Tongue (tissue), 2 donors: Measurements from ENCODE around the gene C6orf141. TPM values are rescaled to one million over a fixed set of nuclear protein-coding genes. Genes with fewer than 3 reads are reported as not detected.

Source experiments
- DNase-seq: peaks from one replicate; pipeline ENCODE4 v3.0.0-alpha.2; 2015
- total RNA-seq: library from RNA; depleted of rRNA; stranded (reverse); fragments of >200 nt; gene quantifications from one replicate; pipeline ENCODE4 v1.2.3, GENCODE V29; 2014

Gene C6orf141
- total RNA-seq, 1 donor from 2014 or later: 2.3 TPM

- no peak for DNase-seq
Observed at GRCh38 chr6:49540614-49541013, 9.9 kb upstream of the C6orf141 start.

DNA sequence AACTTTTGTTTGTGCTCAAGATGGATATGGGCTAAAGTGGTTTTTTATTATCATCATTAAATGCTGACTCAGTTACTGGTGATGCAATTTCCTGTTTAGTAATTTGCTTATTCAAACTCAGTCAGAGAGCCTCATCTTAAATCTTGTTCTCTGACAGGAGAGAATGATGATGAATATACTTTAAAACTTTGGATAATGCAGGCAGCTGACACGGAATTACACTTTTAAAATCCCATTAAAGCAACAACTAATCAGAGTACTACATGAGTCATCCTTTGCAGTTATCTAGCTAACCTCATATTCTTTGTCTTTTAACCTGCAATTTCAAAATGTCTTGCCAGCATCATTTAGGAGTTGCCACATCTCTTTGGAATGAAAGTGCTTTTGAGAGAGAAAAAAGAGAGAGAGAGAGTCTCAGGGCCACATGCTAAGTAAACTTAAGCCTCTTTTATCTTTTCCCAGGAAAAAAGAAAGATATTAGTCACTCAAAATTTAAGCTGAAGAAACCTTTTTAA is 9.2 kb upstream of the C6orf141 start:
- DNase-seq: no peak

DNA sequence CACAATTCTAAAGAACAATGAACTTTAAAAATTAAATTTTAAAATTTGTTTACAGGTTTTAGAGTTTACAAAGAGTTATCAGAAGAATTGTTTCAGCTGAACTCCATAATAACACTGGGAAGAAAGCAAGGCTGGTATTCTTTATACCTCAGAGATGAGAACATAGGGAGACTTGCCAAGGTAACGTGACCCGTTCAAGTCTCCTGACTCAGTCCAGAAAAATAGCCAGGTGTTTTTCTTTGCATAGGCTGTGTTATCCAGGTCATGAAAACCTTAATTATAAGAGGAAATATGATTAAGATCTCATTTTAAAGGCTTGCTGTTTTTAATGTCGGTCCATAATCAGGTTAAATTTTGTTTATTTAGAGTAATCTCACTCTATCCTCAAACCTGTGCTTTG is 8.5 kb upstream of the C6orf141 start:
- no peak for DNase-seq

- DNase-seq: peak; percentile 5
Observed at GRCh38 chr6:49543087-49543858, 7.2 kb upstream of the C6orf141 start.

GRCh38 chr6:49546331-49546730 is 4.1 kb upstream of the C6orf141 start:
- no peak for DNase-seq

- no peak for DNase-seq
Observed at GRCh38 chr6:49548613-49549304, 1.7 kb upstream of the C6orf141 start.

DNA sequence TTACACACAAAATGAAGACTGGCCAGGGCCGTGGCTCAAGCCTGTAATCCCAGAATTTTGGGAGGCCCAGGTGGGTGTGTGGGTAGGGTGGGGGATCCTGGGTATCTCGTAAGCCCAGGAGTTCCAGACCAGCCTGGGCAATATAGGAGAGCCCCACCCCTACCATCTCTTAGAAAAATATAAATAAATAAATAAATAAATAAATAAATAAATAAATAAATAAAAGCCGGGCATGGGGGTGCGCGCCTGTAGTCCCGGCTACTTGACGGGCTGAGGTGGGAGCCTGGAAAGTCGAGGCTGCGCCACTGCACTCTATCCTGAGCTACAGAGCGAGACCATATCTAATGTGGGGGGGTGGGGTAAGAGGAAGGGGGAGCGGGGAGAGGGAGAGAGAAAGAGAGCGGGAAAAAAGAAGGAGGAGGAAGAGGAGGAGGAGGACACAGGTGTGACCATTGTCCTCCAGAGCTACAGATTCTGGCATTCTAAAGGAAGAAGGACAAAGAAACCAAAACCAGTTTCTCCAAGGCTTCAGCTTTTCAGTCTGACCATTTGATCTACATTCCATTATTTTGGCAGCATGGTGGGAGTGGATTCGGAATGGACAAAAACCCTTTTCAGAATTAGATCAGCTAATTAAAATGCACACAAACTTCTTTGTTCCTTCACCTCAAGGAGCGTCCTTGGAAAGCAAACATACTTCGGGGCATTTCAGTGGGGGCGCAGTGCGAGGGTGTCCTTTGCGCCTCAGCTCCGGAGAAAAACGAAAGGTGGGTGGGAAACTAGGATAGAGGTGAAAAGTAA is 577 bp upstream of the C6orf141 start:
- no peak for DNase-seq

DNA sequence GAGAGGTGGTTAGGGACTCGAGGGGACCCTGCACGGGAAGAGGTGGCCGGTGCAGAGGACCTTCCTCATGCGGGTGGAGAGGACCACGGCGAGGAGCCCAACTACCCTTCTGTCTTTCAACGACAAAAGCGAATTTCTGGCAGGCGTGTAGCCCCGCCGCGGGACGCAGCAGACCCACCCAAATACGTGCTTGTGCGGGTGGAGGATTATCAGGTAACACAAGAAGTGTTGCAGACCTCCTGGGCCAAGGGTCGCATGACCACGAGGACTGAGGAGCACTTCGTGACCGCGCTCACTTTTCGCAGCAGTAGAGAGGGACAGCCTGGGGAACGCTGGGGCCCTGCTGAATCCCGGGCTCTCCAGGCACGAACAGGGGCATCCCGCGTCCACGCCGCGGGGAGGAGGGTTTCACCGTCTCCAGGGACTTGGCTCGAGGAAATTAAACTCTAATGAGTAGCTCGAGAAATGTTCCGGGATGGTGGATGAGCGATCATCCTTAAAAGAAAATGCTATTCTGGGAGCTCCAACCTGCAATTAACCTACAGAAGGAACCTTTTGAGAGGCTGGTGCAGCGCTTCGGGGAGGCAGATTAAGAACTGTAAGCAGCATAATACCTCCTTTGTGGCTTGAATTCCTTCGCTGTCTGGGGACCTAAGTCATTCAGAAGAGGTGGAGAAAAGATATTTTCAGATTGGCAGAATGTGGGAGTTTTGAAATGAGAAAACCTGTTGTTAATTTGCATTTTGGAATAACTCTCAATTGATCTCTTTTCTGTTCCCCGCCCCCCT is 804 bp downstream of the C6orf141 start:
- peak; percentile 27 for DNase-seq

DNA sequence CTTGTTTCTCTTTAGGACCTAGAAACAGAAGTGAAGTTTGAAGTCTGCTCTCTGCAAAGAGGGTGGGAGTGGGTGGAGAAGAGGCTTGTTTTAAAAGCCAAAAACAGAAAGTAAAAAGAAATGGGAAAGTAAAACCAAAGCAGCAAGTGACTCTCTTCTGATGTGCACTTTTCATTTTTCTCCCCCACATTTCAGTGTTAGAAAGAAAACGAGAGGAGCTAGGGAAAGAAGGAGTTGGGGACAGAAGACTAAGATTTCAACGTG is 1.3 kb downstream of the C6orf141 start:
- no peak for DNase-seq

DNA sequence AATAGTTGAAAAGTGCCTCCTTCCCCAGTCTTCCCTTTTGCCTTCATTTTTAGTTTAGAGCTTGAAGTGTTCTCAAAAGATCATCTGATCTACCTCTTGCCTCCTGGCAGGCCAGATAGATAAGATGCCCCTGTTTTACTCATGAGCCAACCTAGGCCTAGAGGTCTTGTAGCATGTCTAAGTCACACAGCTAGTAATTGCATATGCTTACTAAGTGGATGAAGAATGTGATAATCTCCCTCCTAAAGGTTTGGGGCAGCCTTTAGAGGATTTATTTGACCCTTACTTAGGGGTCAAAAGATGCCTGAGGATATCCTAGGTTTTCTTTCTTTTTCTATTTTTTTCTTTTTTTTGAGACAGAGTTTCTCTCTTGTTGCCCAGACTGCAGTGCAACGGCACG is 2.1 kb downstream of the C6orf141 start:
- DNase-seq: no peak

- no peak for DNase-seq
Observed at GRCh38 chr6:49553384-49553783, 2.9 kb downstream of the C6orf141 start.

- no peak for DNase-seq
Observed at GRCh38 chr6:49555951-49556350, 5.5 kb downstream of the C6orf141 start.

- peak; percentile 3 for DNase-seq
Observed at GRCh38 chr6:49556429-49556837, 6.0 kb downstream of the C6orf141 start.

DNA sequence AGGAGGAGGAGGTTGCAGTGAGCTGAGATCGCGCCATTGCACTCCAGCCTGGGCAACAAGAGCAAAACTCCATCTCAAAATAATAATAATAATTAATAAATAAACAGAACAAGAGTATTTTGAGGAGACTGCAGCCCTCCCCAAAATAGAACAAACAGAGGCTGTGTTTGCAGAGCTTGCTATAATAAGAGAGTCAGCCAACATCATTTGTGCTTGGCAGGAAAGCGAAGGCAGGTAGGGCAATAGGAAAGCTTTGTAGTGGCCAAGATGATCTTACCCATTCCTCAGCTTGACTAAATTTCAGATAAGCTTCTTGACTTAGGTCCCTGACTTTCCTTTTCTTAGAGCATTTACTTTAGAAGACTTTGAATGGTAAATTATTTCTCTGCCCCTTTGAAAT is 6.7 kb downstream of the C6orf141 start:
- DNase-seq: no peak

DNA sequence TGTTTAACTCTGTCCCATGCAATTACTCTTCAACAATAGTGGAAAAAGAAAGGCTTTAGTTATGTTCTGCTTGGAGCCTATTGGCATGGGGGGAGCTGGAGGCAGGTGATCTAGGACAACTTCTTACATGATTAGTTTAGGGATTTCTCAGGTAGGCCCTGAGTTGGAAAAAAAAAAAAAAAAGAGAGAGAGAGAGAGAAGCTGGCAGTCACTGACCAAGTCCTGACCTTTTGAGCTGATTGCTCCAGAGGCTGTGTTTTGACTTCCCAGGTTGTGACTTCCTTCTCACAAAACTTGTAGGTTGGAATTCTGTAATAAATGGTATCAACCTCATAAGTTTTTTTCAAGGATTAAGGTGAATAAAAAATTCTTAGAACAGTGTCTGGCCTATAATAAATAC is 7.8 kb downstream of the C6orf141 start:
- DNase-seq: no peak

DNA sequence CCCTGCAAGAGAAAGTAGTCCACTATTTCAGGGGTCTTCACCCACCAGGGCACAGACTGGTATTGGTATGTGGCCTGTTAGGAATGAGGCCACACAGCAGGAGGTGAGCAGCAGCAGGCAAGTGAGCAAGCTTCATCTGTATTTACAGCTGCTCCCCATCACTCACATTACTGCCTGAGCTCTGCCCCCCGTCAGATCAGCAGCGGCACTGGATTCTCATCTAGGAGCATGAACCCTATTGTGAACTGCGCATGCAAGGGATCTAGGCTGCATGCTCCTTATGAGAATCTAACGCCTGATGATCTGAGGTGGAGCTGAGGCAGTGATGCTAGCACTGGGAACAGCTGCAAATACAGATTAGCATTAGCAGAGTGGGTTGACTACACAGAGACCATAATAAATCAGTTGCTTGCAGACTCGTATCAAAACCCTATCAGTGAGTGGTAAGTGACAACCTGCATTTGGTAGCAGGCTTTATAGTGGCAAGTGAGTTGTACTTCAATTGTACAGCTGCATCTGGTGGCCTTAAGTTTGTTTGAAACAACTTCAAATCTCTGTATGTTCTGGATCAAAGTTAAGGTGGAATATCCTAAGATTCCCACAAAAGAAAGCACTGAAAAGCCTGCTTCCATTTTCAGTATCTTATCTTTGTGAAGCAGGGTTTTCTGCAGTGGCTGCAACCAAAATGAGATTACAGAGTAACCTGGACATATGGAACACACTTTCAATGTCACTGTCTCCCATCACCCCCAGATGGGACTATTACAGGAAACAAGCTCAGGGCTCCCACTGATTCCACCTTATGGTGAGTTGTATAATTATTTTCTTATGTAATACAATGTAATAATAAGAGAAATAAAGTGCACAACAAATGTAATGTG is 12.8 kb downstream of the C6orf141 start:
- DNase-seq: no peak

- DNase-seq: no peak
Observed at GRCh38 chr6:49564552-49564951, 14.1 kb downstream of the C6orf141 start.

- DNase-seq: no peak
Observed at GRCh38 chr6:49565261-49565660, 14.8 kb downstream of the C6orf141 start.

DNA sequence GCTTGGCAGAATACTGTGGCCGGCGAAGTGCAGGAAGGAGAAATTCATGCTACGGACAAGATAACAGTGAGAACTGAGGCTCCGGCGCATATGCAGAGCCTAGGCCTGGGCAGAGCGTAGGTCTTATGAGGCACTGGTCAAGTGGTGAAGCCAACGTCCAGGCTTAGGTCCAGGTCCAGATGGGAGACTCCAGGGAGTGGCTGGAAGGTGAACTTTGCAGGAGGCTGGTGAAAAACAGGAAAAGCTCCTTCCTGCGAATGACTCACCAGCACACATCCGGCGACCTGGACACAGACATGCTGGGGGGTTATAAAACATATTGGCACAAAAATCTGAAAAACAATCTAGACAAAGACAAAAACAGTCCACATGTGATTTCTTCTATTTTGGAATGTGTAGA is 15.4 kb downstream of the C6orf141 start:
- no peak for DNase-seq

DNA sequence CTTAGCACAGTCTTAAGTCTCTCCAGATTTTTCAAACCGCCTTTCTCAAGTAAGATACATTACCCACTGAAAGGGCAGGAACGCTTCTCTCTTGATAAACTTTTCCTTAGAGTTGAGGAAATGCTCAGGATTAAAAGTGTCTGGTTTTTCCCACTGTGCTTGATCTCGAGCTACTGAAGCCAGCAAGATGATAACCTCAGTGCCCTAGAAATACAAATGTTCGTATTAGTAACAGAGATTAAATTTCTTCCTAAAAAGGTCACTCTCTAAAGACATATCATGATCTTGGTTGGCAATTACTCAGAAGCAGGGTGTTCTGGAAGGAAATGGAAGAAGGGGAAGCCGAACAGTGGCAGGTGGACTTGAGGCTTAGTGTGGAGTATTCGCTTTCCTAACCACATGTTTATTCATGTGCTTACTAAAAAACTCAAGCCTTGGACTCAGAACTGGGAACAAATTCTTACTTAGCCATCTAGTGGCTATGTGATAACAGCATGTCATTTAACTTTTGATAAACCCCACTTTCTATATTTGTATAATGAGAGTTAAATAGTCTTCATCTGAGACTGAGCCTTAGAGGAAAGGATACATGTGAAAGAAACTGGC is 20.1 kb downstream of the C6orf141 start:
- DNase-seq: peak; percentile 23

- DNase-seq: no peak
Observed at GRCh38 chr6:49576618-49577017, 26.1 kb downstream of the C6orf141 start.
